Panc1 (cell line): ENCODE data around the gene AKR1B15. TPM values are rescaled to one million over a fixed set of nuclear protein-coding genes. Genes with fewer than 3 reads are reported as not detected.

Source experiments
- ATAC-seq: fragments of 200-7000 bp; cut with Tn5 transposase; 2 replicates; pipeline ENCODE4 v1.9.1; 2020; ENCODE audit warnings: mild to moderate bottlenecking, moderate library complexity
- BruUV-seq: library from RNA; stranded (reverse); fragments of 400-500 nt; replicated peaks from 2 replicates; lab custom pipeline; 2021; lab: Mats Ljungman, UMichigan
- CTCF ChIA-PET: fragments of 300-600 bp; sonication (Branson Sonifier 250); formaldehyde crosslinking; loops from one replicate; lab custom pipeline; 2022; ENCODE audit warnings: antibody characterized with exemption; lab: Charles Lee
- POLR2A ChIA-PET: fragments of 300-600 bp; sonication (Branson Sonifier 250); formaldehyde crosslinking; loops from one replicate; lab custom pipeline; 2022; ENCODE audit warnings: antibody characterized with exemption; lab: Charles Lee
- DNase-seq: peaks from one replicate; pipeline ENCODE4 v3.0.0-alpha.2; 2010; ENCODE audit warnings: low read depth, low spot score
- H3K27ac ChIP-seq: 2 replicates; pipeline ENCODE4 v1.5.1; 2011; ENCODE audit warnings: mild to moderate bottlenecking, low read length, inconsistent platforms
- H3K27me3 ChIP-seq: fragments of 200-500 bp; sonication (Bioruptor generic); 2 replicates; pipeline ENCODE4 v1.6.0; 2014; ENCODE audit warnings: low read length, inconsistent platforms; ENCODE audit not compliant: control insufficient read depth, insufficient read depth
- H3K36me3 ChIP-seq: fragments of 200-500 bp; sonication (Bioruptor generic); 2 replicates; pipeline ENCODE4 v1.5.1; 2014; ENCODE audit warnings: inconsistent platforms, mild to moderate bottlenecking, low read length, moderate library complexity; ENCODE audit not compliant: control insufficient read depth, insufficient read depth
- H3K4me1 ChIP-seq: 2 replicates; pipeline ENCODE4 v1.5.1; 2011; ENCODE audit warnings: inconsistent platforms, mild to moderate bottlenecking, low read length, moderate library complexity; ENCODE audit not compliant: control insufficient read depth, insufficient read depth
- H3K4me3 ChIP-seq, 2 experiments: 2 replicates each; pipeline ENCODE4 v1.5.1; 2011 to 2012; ENCODE audit warnings: low read depth in 2 of 2, low read length in 2 of 2, mild to moderate bottlenecking in 2 of 2, inconsistent platforms in 1 of 2, moderate library complexity in 1 of 2
- H3K9me3 ChIP-seq: fragments of 200-500 bp; sonication (Bioruptor generic); 2 replicates; pipeline ENCODE4 v1.5.1; 2014; ENCODE audit warnings: low read depth, mild to moderate bottlenecking, inconsistent platforms, low read length, moderate library complexity; ENCODE audit not compliant: control insufficient read depth, insufficient read depth
- CTCF ChIP-seq: fragments of 450-650 bp; IDR thresholded peaks from 2 replicates; pipeline ENCODE4 v1.5.1; 2017; ENCODE audit warnings: mild to moderate bottlenecking
- POLR2AphosphoS5 ChIP-seq: IDR thresholded peaks from 2 replicates; pipeline ENCODE4 v1.6.1; 2012; ENCODE audit warnings: mild to moderate bottlenecking, low read depth, low read length, moderate library complexity
- REST ChIP-seq, 2 experiments: IDR thresholded peaks; 2 replicates each; pipeline ENCODE4 v1.6.1; 2011 to 2012; ENCODE audit warnings: low read depth in 2 of 2, control low read depth in 1 of 2, low read length in 1 of 2, mild to moderate bottlenecking in 1 of 2, moderate library complexity in 1 of 2; ENCODE audit not compliant: insufficient read depth in 1 of 2
- SIN3A ChIP-seq: IDR thresholded peaks from 2 replicates; pipeline ENCODE4 v1.6.1; 2012; ENCODE audit warnings: low read depth, mild to moderate bottlenecking, low read length, moderate library complexity, borderline replicate concordance; ENCODE audit not compliant: insufficient read depth
- TCF7L2 ChIP-seq: IDR thresholded peaks from 2 replicates; pipeline ENCODE4 v1.6.1; 2011; ENCODE audit warnings: mild to moderate bottlenecking, low read depth, low read length, inconsistent platforms
- in situ Hi-C: cut with HindIII; loops from 2 replicates; pipeline ENCODE4 v1.10.0; 2016; ENCODE audit warnings: low sequenced_read_pairs, low pct_unique_long_range_greater_than_20kb
- intact Hi-C: fragments of 100-400 bp; cut with micrococcal nuclease; formaldehyde crosslinking; loops from one replicate; pipeline ENCODE4 v1.10.0; 2022; ENCODE audit not compliant: unreplicated experiment
- total RNA-seq: library from RNA; stranded (reverse); gene quantifications from one replicate; pipeline ENCODE4 v1.2.1, GENCODE V29; 2021; ENCODE audit not compliant: unreplicated experiment

AKR1B15 gene
- total RNA-seq, 1 experiment from 2014 or later: not detected

GRCh38 chr7:134613623-134614347 lies 64.9 kb downstream of the AKR1B15 start:
- no peak for TF ChIP-seq TCF7L2
- no peak for TF ChIP-seq REST (IDR thresholded peaks at IDR 0.05; ENCODE audit: insufficient read depth in 1 of 2, low read depth in 2 of 2, low read length in 1 of 2)
- no peak for TF ChIP-seq SIN3A
- TF ChIP-seq CTCF: no peak
- no peak for TF ChIP-seq POLR2AphosphoS5
- ATAC-seq (peak; percentile 86), DNase-seq (peak; percentile 97)
- Histone ChIP-seq H3K4me3 (no peak overlapping the region), H3K27ac (no peak overlapping the region), H3K27me3 (peaks cover 2% of the 10 kb centered on the region; the same call in 1 of the 2 replicates), H3K4me1 (no peaks in the 10 kb centered on the region), H3K36me3 (no peaks in the 10 kb centered on the region), H3K9me3 (no peaks in the 10 kb centered on the region)
- POLR2A ChIA-PET: no interaction called here
- intact Hi-C loops: no loop called here
- in situ Hi-C loops: no loop called here
- CTCF ChIA-PET: no interaction called here
- no TSS peak for BruUV-seq

- intact Hi-C loops (no loop called here), in situ Hi-C loops (no loop called here)
- H3K27ac ChIP-seq: no peak overlapping the region
- DNase-seq (no peak), ATAC-seq (no peak)
- H3K36me3 ChIP-seq: no peaks in the 10 kb centered on the region
- no peaks in the 10 kb centered on the region for H3K27me3 ChIP-seq
- POLR2A ChIA-PET: no interaction called here
- no peaks in the 10 kb centered on the region for H3K4me1 ChIP-seq
- no peaks in the 10 kb centered on the region for H3K9me3 ChIP-seq
- no peak overlapping the region for H3K4me3 ChIP-seq
- BruUV-seq: no TSS peak
- TF ChIP-seq CTCF: no peak
- CTCF ChIA-PET: no interaction called here
These were observed 67.7 kb downstream of the AKR1B15 start for GRCh38 chr7:134616611-134617010.
